HG02759 (cell line): ENCODE results near the gene RNF213.

Source experiments
- ATAC-seq: cut with Tn5 transposase; IDR thresholded peaks from one replicate; pipeline ENCODE4 v1.9.1; 2021; ENCODE audit warnings: mild to moderate bottlenecking, moderate library complexity; ENCODE audit not compliant: unreplicated experiment

RNF213 gene

GRCh38 chr17:80365001-80365965 lies 104.6 kb downstream of the RNF213 start:
- ATAC-seq = no peak

DNA sequence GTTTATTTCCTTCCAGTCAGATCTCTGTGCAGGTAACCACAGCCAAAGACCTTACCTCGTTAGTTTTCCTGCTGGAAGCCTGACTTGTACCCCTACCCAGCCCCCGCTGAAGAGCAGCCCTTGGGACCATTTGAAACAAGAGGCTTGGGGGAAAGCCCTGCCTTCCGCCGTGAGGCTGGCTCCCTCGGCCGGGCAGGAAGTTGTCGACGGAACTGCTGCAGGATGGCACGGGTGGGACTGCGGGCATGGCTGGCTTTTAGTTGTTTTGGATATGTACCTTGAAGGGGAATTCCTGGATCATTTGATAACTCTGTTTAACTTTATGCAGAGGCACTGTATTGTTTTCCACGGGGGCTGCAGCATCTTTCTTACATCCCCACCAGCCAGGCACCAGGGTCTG lies 105.3 kb downstream of the RNF213 start:
- no peak for ATAC-seq

DNA sequence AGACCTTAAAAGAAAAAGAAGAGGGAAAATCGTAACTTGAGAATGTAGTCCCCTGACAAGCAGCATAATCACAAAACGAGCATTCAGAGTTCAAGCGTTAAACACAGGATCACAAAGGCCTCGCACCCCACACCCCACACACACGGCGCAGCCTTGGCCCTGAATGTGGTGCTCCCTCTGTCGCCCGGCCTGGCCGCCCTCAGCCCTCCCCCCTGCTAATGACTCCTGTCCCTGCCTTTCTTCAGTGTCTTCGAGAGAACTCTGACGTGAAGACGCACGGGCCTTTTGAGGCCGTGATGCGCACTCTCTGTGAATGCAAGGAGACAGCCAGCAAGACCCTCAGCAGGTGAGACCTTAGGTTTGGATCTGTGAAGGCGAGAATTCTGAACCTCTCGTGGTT lies 106.9 kb downstream of the RNF213 start:
- ATAC-seq = no peak

DNA sequence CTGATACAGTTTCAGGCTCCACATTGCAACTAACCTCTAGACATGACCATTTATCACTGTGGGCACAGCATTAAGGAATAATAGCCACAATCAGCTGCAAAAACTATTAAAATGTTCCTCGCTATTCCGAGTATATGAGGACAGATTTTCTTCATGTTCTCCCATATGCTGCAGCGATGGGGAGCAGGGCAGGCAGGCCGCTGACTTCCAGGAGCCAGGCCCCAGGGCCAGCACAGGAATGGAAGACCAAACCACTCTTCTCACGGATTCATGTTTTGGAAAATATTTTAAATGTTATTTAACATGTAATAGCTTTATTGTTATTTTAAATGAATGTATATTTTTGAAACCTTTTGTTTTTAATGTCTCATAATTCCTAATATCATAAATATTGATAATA lies 110.5 kb downstream of the RNF213 start:
- no peak for ATAC-seq

GRCh38 chr17:80372456-80372855 lies 111.8 kb downstream of the RNF213 start:
- no peak for ATAC-seq

- ATAC-seq = no peak
Measured at GRCh38 chr17:80372922-80373570, 112.4 kb downstream of the RNF213 start.

GRCh38 chr17:80374039-80374731 lies 113.5 kb downstream of the RNF213 start:
- no peak for ATAC-seq

DNA sequence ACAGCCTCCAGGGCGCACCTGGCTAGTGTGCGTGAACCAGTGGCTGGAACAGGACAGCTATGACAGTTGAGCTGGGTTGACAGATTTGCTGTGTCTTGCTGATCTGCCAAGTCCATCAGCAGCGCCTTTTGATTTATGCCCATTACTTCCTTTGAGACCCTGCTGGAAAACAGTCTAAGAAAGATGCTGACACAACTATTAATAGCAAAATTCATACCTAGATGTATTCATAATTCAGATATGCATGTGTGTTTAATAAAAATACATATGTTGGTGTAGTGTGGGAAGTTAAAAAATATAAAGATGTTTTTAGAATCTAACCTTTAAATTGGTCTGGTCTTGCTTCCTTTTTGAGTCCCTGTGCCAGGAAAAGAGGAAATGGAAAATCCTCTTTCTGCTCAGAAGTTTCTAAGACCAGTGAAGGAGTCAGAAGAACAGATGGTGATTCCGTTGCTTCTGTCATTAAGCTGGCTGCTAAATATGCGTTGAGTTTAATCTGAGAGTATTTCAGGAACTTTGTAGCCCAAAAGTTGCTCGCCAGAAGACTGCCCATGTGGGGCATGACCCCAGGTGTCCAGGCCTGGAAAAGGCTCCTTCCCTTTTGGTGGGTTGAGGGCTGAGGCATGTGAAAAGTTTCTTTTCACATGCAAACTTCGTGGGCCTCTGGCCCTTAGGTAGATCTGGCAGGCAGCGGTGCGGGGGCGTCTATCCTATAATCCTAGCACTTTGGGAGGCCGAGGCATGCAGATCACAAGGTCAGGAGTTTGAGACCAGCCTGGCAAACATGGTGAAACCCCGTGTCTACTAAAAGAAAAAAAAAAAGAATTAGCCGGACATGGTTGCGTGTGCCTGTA lies 114.3 kb downstream of the RNF213 start:
- ATAC-seq = no peak

GRCh38 chr17:80376531-80376930 lies 115.9 kb downstream of the RNF213 start:
- no peak for ATAC-seq

- ATAC-seq = no peak
Measured at GRCh38 chr17:80377798-80378197, 117.1 kb downstream of the RNF213 start.

- ATAC-seq = no peak
Measured at GRCh38 chr17:80379348-80379747, 118.7 kb downstream of the RNF213 start.

- ATAC-seq = no peak
Measured at GRCh38 chr17:80380068-80380467, 119.4 kb downstream of the RNF213 start.

DNA sequence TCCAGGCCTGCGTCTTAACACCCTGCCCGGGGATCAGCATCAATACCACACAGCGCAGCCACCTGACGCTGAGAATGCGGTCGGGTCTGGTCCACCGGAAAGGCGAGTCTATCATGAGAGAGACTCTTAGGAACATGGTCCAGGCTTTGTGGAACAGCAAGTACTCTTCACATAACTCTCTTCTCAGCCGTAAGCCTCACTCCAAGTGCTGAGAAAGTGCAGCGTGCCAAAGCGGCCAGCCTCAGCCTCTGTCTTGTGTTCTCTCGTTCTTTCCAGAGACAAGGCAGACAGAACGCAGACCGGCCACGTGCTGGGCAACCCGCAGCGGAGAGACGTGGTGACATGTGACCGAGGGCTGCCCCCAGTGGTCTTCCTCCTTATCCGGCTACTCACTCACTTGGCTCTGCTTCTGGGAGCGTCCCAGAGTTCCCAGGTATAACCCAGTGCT lies 119.9 kb downstream of the RNF213 start:
- no peak for ATAC-seq

- ATAC-seq = no peak
Measured at GRCh38 chr17:80381416-80381923, 120.8 kb downstream of the RNF213 start.

- ATAC-seq = no peak
Measured at GRCh38 chr17:80382446-80382845, 121.8 kb downstream of the RNF213 start.

DNA sequence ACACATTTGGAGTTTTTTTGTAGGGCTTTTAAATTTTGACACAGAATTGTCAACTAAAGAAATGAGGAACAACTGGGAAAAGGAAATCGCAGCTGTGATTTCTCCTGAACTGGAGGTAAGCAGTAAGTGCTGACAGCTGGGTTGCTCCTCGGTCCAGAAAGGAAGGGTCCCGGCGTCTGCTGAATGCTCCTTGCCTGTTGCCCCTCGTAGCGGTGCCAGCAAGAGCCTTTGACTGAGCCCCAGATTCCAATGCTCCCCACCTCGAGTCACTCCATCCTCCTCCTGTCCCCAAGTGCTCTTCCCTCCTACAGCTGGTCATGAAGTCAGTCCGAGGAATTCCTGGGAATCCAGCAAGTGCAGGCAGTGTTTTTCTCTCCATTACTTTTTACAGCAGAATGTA lies 122.3 kb downstream of the RNF213 start:
- ATAC-seq = no peak

GRCh38 chr17:80384078-80384960 lies 123.7 kb downstream of the RNF213 start:
- ATAC-seq = no peak

GRCh38 chr17:80385046-80385445 lies 124.4 kb downstream of the RNF213 start:
- no peak for ATAC-seq

DNA sequence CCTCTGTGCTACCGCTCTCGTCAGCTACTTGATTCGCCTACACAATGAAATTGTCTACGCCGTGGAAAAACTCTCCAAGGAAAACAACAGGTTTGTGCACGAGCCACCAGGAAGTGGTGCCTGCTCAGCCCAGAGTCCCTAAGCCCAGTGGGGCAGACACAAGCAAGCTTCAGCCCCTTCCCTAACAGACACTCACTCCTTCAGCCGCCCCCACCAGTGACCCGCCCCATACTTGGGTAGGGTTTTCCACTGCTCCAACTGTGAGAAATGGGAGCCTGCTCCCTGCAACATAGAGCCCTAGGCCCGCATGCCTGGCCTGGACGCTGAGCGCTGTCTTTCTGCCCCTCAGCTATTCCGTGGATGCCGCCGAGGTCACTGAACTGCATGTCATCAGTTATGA lies 125.7 kb downstream of the RNF213 start:
- ATAC-seq = no peak
